ENCODE results near the gene GHR.

- TF ChIP-seq CTCF (IDR thresholded peaks at IDR 0.05; ENCODE audit: insufficient read depth, low read depth, low read length) = no peak
- no peak for TF ChIP-seq EZH2 (IDR thresholded peaks at IDR 0.05; ENCODE audit: insufficient read depth, low read length)
These were observed 44.8 kb downstream of the GHR start for GRCh38 chr5:42467981-42468524.
